HG03045 (cell line): ENCODE measurements around the gene OBP2A.

Experiments
- ATAC-seq: cut with Tn5 transposase; IDR thresholded peaks from one replicate; pipeline ENCODE4 v1.9.1; 2021; ENCODE audit warnings: mild to moderate bottlenecking, moderate library complexity; ENCODE audit not compliant: unreplicated experiment

OBP2A gene

DNA sequence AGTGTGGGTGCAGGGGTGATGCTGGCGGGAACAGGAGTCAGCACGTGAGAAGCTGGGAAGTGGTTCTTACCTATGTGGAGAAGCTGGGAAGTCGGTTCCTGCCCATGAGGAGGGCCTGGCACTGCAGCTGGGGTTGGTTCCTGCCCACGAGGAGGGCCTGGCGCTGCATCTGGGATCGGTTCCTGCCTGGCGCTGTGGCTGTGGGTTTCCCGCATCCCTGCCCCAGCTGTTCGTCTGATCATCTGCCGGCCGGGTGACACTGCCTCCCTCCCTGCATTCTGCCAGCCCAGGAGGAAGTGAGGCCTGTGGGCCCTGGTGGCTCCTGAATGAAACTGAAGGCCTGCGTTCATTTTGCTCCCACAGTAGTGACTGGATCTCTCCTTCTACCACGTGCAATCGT, 5.1 kb downstream of the OBP2A start:
- no peak for ATAC-seq

DNA sequence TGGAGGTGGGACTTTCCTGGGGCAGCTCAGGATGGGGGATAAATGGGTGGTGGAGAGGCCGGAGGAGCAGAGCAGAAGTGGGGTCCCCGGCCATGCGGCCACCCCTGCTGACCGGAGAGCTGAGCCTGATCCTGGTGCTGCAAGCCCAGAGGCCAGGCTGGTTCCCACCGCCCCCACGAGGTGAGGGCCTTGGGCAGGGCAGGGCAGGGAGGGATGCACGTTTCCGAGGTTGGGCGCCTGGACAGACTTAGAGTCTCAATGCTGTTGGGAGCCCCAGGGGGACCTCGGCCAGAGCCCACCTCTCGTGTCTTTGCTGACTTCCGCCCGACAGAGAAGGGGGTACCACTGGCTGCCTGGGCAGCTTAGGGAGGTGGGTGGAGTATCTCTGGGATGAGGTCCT, 5.5 kb downstream of the OBP2A start:
- no peak for ATAC-seq

- ATAC-seq = no peak
Measured at GRCh38 chr9:135552021-135552697, 6.2 kb downstream of the OBP2A start.

DNA sequence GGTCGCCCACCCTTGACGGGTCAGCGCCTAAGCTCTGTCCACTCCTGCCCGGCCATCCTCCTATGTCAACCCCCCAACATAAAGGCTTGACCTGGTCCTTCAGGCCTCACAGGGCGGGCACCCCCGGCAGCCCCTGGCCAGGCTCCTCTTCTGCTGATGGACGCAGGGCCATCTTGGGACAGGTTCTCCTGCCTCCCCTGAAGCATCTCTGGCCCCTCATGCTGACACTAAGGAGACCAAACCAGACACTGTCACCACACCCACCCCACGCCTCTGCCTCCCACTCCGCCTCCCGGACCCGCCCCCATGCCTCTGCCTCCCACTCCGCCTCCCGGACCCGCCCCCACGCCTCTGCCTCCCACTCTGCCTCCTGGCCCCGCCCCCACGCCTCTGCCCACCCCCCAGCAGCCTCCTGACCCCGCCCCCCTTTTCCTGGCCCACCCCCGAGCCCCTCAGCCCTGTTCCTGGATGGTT, 6.8 kb downstream of the OBP2A start:
- ATAC-seq = no peak

- no peak for ATAC-seq
Measured at GRCh38 chr9:135554718-135555117, 8.8 kb downstream of the OBP2A start.

DNA sequence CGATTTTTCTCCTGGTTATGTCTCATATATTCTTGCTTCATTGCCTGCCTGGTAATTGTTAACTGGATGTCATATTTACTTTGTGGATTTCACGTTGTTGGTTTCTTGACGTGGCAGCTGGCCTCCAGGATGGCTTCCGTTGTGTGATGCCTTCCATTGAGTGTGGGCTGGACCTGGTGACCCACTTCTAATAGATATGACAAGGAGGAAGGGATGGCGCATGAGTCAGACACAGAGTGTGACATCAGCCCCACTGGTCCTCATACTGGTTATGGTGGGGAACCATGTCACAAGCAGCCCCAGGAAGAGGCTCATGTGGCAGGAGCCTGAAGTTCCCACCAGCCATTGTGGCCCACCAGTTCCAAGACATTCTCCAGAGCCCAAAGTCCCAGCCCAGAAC, 9.3 kb downstream of the OBP2A start:
- no peak for ATAC-seq

DNA sequence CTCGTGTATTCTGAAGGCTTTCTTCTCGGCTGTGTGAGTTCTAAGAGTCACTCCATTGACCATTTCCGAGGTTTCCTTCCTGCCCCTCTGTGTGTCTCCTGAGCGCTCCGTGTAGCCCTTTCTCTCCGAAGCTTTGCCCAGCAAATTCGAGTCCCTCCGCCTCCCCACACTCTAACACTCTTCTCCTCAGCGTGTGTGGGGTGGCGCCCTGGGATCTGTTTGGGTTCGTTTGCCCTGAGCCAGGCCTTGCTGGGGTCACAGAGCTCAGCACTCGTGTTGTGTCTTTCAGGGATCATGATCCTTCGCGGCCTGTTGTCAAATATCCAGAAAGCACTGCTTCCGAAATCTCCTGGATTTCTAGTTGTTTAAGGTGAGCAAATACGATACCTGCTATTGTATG, 10.0 kb downstream of the OBP2A start:
- ATAC-seq = no peak

DNA sequence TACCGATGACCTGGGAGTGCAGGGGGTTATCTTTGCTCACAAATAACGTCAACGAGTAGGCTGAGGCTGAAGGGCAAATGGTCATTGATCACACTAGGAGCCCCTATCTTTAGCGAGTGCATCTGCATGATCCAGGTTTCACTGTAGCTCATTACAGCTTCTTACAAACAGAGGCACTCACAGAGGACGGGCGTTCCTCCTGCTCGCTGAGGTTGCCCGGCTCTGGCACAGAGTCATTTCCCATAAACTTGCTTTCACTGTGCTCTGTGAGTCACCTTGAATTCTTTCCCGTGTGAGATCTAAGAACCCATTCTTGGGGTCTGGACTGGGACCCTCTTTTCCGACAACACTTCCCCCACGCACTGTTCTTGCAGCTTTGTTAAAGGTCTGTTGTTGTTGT, 13.7 kb downstream of the OBP2A start:
- ATAC-seq = no peak

DNA sequence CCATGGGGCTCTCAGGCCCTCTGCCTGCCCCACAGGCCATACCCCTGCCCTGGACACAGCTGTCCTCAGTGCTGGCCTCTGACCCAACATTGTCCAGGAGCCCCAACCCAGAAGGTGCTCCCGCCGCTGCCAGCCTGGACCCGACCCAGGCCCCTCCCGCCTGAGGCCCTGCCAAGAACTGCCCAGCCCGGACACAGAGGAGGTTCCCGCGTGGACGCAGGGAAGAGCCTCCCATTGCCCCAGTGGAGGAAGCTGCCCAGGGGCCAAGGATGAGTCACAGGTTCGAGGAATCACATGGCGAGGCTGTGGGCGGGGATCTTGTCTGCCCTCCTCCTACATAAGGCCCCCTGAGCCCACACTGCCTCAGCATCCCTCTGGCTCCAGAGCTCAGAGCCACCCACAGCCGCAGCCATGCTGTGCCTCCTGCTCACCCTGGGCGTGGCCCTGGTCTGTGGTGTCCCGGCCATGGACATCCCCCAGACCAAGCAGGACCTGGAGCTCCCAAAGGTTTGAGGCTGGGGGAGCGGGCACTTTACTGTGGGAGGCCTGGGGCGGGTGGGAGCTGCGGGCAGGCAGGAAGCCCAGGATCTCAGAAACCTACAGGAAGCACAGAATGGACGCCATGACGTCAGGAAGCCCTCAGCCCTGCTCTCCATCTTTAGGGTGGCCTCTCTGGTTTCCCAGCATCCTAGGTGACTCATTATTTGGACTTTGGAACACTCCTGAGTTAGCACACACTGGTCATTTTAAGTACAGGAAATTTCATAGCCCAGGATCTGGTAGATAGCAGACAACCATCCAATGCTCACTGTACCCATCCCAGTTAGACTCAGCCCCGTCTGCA, 15.7 kb downstream of the OBP2A start, which contains the start of gene PAEP:
PAEP (plus strand) TSS at position 366 of the 844 bp plus-strand sequence.
- ATAC-seq = no peak

DNA sequence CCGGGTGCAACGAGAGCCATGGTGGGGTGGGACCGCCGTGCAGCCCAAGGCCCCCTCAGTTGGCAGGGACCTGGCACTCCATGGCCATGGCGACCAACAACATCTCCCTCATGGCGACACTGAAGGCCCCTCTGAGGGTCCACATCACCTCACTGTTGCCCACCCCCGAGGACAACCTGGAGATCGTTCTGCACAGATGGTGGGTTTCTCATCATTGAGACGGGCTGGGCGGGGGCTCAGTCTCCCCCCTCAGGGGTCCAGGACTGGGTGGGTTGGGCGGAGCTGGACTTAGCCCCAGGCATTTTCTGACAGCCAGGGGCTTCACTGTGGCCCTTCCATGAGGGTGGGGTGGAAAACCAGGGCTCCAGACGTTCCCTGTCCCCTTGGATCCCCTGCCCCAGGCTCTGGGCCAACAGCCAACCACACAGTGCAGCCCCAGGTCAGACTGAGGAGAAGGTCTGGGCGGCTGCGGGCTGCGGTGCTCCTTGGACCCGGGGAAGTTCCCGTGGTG, 16.4 kb downstream of the OBP2A start:
- no peak for ATAC-seq

DNA sequence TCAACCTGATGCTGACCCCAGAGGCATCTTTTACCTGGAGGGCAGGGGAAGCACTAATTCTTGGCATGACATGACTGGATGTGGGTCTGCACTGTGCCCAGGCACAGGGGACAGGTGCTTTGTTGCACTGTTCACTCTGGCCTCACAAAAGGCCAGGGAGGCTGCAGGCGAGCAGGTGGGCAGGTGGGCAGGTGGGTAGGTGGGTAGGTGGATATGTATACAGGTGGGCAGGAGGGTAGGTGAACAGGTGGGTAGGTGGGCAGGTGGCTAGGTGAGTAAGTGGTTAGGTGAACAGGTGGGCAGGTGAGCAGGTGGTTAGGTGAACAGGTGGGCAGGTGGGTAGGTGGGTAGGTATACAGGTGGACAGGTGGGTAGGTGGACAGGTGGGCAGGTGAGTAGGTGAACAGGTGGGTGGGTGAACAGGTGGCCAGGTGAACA, 17.1 kb downstream of the OBP2A start:
- no peak for ATAC-seq

DNA sequence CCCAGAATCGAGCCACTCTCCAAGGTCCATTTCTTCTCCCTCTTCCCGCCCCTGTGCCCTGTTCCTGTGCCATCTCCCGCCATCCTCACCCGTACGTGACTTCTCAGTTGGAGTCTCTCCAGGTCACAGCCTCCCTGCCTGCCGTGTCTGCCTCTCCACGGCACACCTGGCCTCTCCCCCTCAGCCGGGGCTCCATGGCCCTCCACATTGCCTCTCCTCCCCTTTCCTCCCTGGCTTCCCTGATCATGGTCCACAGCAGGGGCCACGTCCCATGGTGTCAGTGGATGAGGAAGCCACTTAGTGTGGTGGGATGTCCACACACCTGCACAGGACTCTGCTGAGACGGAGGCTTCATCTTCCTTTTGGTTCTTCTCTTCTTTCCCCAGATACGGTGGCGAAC, 17.9 kb downstream of the OBP2A start:
- no peak for ATAC-seq

DNA sequence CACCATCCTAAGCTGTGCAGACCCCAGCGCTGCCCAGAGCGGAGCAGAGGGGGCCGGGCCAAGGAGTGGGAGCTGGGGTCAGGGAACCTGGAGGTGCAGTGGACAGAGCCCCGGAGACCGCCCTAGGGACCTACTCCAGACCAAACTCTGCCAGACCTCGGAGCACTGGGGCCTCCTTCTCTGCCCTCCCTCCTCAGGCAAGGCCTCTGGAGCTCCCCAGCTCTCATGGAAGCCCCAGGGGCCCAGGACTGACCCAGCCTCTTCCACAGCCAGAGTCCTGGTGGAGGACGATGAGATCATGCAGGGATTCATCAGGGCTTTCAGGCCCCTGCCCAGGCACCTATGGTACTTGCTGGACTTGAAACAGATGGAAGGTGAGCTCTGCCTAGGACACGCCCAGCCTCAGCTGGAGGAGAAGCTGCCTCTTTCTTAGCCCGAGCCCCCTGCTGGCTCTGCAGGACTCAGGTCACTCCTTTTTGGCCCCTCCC, 19.3 kb downstream of the OBP2A start:
- no peak for ATAC-seq

GRCh38 chr9:135565636-135566035, 19.7 kb downstream of the OBP2A start:
- ATAC-seq = no peak

DNA sequence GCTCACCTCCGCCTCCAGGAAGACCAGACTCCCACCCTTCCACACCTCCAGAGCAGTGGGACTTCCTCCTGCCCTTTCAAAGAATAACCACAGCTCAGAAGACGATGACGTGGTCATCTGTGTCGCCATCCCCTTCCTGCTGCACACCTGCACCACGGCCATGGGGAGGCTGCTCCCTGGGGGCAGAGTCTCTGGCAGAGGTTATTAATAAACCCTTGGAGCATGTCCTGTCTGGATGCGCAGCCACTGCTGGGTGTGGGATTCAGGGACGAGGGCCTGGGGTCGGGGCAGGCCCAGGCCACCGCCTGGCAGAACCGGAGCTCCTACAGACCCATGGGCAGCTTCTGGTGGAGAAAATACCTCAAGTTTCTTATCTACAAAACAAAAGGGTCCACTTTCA, 20.6 kb downstream of the OBP2A start:
- ATAC-seq = no peak

- ATAC-seq = no peak
Measured at GRCh38 chr9:135567311-135567710, 21.4 kb downstream of the OBP2A start.

GRCh38 chr9:135568026-135568425, 22.1 kb downstream of the OBP2A start:
- no peak for ATAC-seq

GRCh38 chr9:135570456-135570855, 24.5 kb downstream of the OBP2A start:
- ATAC-seq = no peak

GRCh38 chr9:135572233-135572632, 26.3 kb downstream of the OBP2A start:
- no peak for ATAC-seq

DNA sequence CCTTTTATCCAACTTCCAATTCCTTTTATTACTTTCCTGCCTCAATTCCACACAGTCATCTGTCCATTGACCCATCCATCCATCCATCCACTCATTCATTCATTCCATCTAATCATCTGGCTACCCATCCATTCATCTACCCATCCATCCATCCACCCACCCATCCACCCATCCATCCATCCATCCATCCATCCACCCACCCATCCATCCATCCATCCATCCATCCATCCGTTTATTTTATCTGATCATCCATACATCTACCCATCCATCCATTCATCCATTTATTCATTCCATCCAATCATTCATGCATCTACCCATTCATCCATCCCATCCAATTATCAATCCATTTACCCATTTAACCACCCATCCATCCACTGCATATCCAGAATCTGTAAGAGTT, 27.2 kb downstream of the OBP2A start:
- ATAC-seq = no peak

GRCh38 chr9:135574331-135574730, 28.4 kb downstream of the OBP2A start:
- ATAC-seq = no peak

GRCh38 chr9:135574943-135575342, 29.0 kb downstream of the OBP2A start:
- no peak for ATAC-seq
